Fibroblast of lung (primary cell): ENCODE measurements around the gene KSR2. TPM values are rescaled to one million over a fixed set of nuclear protein-coding genes. Genes with fewer than 3 reads are reported as not detected.

Experiments
- DNase-seq, 2 donors: peaks; one replicate each; pipeline versions ENCODE4 v3.0.0 to v3.0.0-alpha.2; 2010; ENCODE audit warnings: low read depth in 2 of 2
- H2AFZ ChIP-seq: 2 replicates; pipeline ENCODE4 v1.5.1; 2012; ENCODE audit warnings: low read length, control low read depth, inconsistent platforms
- H3K27ac ChIP-seq: 2 replicates; pipeline ENCODE4 v1.5.1; 2011; ENCODE audit warnings: low read length, control low read depth; ENCODE audit not compliant: insufficient read depth
- H3K27me3 ChIP-seq: 2 replicates; pipeline ENCODE4 v1.5.1; 2011; ENCODE audit warnings: mild to moderate bottlenecking, low read length; ENCODE audit not compliant: control insufficient read depth, insufficient read depth
- H3K36me3 ChIP-seq: 2 replicates; pipeline ENCODE4 v1.5.1; 2011; ENCODE audit warnings: low read length; ENCODE audit not compliant: control insufficient read depth, insufficient read depth
- H3K4me1 ChIP-seq: 2 replicates; pipeline ENCODE4 v1.5.1; 2011; ENCODE audit warnings: low read length; ENCODE audit not compliant: control insufficient read depth, insufficient read depth; ENCODE audit errors: extremely low read depth
- H3K4me2 ChIP-seq: 2 replicates; pipeline ENCODE4 v1.5.1; 2011; ENCODE audit warnings: low read length, control low read depth; ENCODE audit not compliant: insufficient read depth; ENCODE audit errors: extremely low read depth
- H3K4me3 ChIP-seq, 4 experiments: fragments of 200-600 bp in 1 of 4; sonication (generic) in 1 of 4; replicated peaks in 1 of 4; 2 replicates each; pipeline ENCODE4 v1.5.1; 2011 to 2016; ENCODE audit warnings: low read length in 4 of 4, low read depth in 3 of 4, mild to moderate bottlenecking in 3 of 4, control low read depth in 2 of 4, inconsistent platforms in 1 of 4, mixed read lengths in 1 of 4; ENCODE audit not compliant: insufficient read depth in 1 of 4; ENCODE audit errors: control extremely low read depth in 1 of 4
- H3K79me2 ChIP-seq: 2 replicates; pipeline ENCODE4 v1.5.1; 2012; ENCODE audit warnings: mild to moderate bottlenecking, low read length, inconsistent platforms; ENCODE audit not compliant: control insufficient read depth, insufficient read depth
- H3K9ac ChIP-seq: 2 replicates; pipeline ENCODE4 v1.5.1; 2011; ENCODE audit warnings: mild to moderate bottlenecking, low read length, control low read depth; ENCODE audit not compliant: insufficient read depth
- H3K9me3 ChIP-seq: 2 replicates; pipeline ENCODE4 v1.5.1; 2012; ENCODE audit warnings: low read depth, low read length; ENCODE audit not compliant: control insufficient read depth, insufficient read depth
- H4K20me1 ChIP-seq: 2 replicates; pipeline ENCODE4 v1.5.1; 2011; ENCODE audit warnings: low read length; ENCODE audit not compliant: control insufficient read depth, insufficient read depth; ENCODE audit errors: extremely low read depth
- CTCF ChIP-seq, 2 donors: IDR thresholded peaks in 1 of 2; conservative IDR thresholded peaks in 1 of 2; 1 replicate in 1 of 2; 2 replicates in 1 of 2; pipeline ENCODE4 v1.5.1; 2011 to 2012; ENCODE audit warnings: low read length in 2 of 2, control low read depth in 1 of 2, inconsistent platforms in 1 of 2, low read depth in 1 of 2, mild to moderate bottlenecking in 1 of 2
- EZH2 ChIP-seq: IDR thresholded peaks from 2 replicates; pipeline ENCODE4 v1.5.1; 2012; ENCODE audit warnings: low read length, control low read depth, mild to moderate bottlenecking; ENCODE audit errors: missing control alignments
- polyA plus RNA-seq, 2 donors: library from polyadenylated mRNA; depleted of rRNA in 1 of 2; stranded (reverse) in 1 of 2; unstranded in 1 of 2; fragments of >200 nt; gene quantifications; 2 replicates each; pipeline ENCODE4 v1.2.1, GENCODE V29; 2011 to 2012; ENCODE audit warnings: missing spikeins in 1 of 2
- total RNA-seq: library from RNA; depleted of rRNA; stranded (reverse); fragments of >200 nt; gene quantifications from 2 replicates; pipeline ENCODE4 v1.2.1, GENCODE V29; 2014

KSR2 gene
- total and polyA plus RNA-seq, 2 donors (not counting 1 experiment from before 2014, with no cell fraction given), result not detected

DNA sequence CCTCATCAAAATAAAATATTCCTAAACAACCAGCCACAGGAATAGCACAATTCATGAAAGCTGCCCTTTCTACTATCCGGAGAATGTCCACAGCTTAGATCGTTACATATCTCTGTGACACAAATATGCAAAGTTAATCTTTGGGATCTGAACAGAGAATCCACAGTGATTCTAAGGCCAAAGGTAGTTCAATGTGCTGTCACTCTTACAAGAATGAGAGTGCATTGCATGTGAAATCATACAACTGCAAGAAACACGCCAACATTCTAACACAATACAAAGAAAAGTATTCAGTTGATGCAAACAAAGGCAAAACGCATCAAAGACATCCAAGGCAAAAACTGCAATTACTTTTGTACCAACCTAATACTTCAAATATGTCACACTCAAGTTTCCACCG, 60.4 kb downstream of the KSR2 start:
- H3K9me3 ChIP-seq, result no peaks in the 10 kb centered on the region
- TF ChIP-seq EZH2 (no peak), CTCF (conservative IDR thresholded peaks at IDR 0.05 in 1 of 2, IDR thresholded peaks at IDR 0.05 in 1 of 2; ENCODE audit: low read depth in 1 of 2, low read length in 2 of 2) (no peak)

DNA sequence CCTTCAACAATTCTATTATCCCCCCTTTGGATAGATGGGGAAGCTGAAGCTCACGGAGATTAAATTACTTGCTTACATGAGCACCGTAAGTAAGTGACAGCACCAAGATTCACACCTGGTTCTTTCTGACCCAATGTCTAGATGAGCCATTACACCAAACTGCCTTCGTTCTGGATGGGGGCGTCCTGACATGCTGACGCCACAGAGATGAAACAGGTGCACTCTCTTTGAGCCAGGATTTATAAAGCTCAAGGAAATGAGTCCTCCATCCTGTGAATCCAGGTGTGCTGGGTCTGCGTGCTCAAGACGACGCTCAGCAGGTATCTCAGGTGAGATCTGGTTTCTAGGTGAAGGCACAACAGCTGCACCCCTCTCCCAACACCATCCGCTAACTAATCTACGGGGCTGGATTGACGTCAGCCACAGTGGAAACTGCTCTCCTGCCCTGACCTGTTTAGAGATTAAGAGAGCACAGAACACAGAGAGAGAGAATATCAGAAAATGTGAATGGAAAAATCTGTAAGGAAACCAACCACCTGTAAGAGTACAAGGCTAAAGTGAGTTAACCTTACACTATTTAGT, 61.6 kb downstream of the KSR2 start:
- Histone ChIP-seq H3K27me3 (no peaks in the 10 kb centered on the region), H3K27ac (no peak overlapping the region), H3K9me3 (no peaks in the 10 kb centered on the region), H3K4me3 (no peak overlapping the region), H3K36me3 (no peaks in the 10 kb centered on the region), H3K79me2 (no peaks in the 10 kb centered on the region), H3K4me2 (no peak overlapping the region), H3K4me1 (no peaks in the 10 kb centered on the region), H2AFZ (no peak overlapping the region), H4K20me1 (no peaks in the 10 kb centered on the region), H3K9ac (no peak overlapping the region)
- DNase-seq, result no peak
- TF ChIP-seq CTCF (conservative IDR thresholded peaks at IDR 0.05 in 1 of 2, IDR thresholded peaks at IDR 0.05 in 1 of 2; ENCODE audit: low read depth in 1 of 2, low read length in 2 of 2) (no peak), EZH2 (no peak)

More for the DNA sequence above, 60.4 kb downstream of the KSR2 start:
- no peaks in the 10 kb centered on the region for H3K36me3 ChIP-seq
- no peak overlapping the region for H2AFZ ChIP-seq
- no peaks in the 10 kb centered on the region for H3K79me2 ChIP-seq
- H3K4me2 ChIP-seq, result no peak overlapping the region
- DNase-seq, result no peak
- no peaks in the 10 kb centered on the region for H3K4me1 ChIP-seq
- H3K4me3 ChIP-seq, result no peak overlapping the region
- H3K9ac ChIP-seq, result no peak overlapping the region
- H3K27ac ChIP-seq, result no peak overlapping the region
- no peaks in the 10 kb centered on the region for H4K20me1 ChIP-seq
- no peaks in the 10 kb centered on the region for H3K27me3 ChIP-seq

GRCh38 chr12:117904051-117904450, 64.7 kb downstream of the KSR2 start:
- no peaks in the 10 kb centered on the region for H3K36me3 ChIP-seq
- H3K9me3 ChIP-seq, result no peaks in the 10 kb centered on the region
- H3K27ac ChIP-seq, result no peak overlapping the region
- H3K4me3 ChIP-seq, result no peak overlapping the region
- H3K4me1 ChIP-seq, result no peaks in the 10 kb centered on the region
- H2AFZ ChIP-seq, result no peak overlapping the region
- no peak overlapping the region for H3K4me2 ChIP-seq
- no peak for DNase-seq
- H3K79me2 ChIP-seq, result no peaks in the 10 kb centered on the region
- no peaks in the 10 kb centered on the region for H4K20me1 ChIP-seq
- H3K27me3 ChIP-seq, result no peaks in the 10 kb centered on the region
- H3K9ac ChIP-seq, result no peak overlapping the region
- no peak for TF ChIP-seq EZH2
- TF ChIP-seq CTCF (conservative IDR thresholded peaks at IDR 0.05 in 1 of 2, IDR thresholded peaks at IDR 0.05 in 1 of 2; ENCODE audit: low read depth in 1 of 2, low read length in 2 of 2), result no peak
